Heart right ventricle (tissue), 16 donors: ENCODE data around the gene EFHD1. TPM values are rescaled to one million over a fixed set of nuclear protein-coding genes. Genes with fewer than 3 reads are reported as not detected.

Experiments
- ATAC-seq, 8 donors: fragments of 200-7000 bp; cut with Tn5 transposase; one replicate each; pipeline ENCODE4 v1.9.1; 2020; ENCODE audit warnings: mild to moderate bottlenecking in 8 of 8, moderate library complexity in 8 of 8, moderate number of reproducible peaks in 1 of 8
- DNase-seq, 2 donors: peaks; one replicate each; pipeline ENCODE4 v3.0.0-alpha.2; 2020
- H3K27ac ChIP-seq, 10 donors: fragments of 200-600 bp; sonication (generic) in 2 of 10; one replicate each; pipeline versions ENCODE4 v1.5.0 to v1.8.0; 2020 to 2022; ENCODE audit warnings: mild to moderate bottlenecking in 3 of 10
- H3K27me3 ChIP-seq, 7 donors: fragments of 200-600 bp; one replicate each; pipeline ENCODE4 v1.8.0; 2021 to 2022; ENCODE audit warnings: mild to moderate bottlenecking in 2 of 7
- H3K36me3 ChIP-seq, 9 donors: fragments of 200-600 bp; sonication (generic) in 1 of 9; one replicate each; pipeline versions ENCODE4 v1.5.0 to v1.8.0; 2020 to 2022; ENCODE audit warnings: mild to moderate bottlenecking in 2 of 9
- H3K4me1 ChIP-seq, 9 donors: fragments of 200-600 bp; sonication (generic) in 1 of 9; one replicate each; pipeline versions ENCODE4 v1.5.0 to v1.8.0; 2020 to 2022; ENCODE audit warnings: mild to moderate bottlenecking in 4 of 9
- H3K4me3 ChIP-seq, 10 donors: fragments of 200-600 bp; sonication (generic) in 2 of 10; one replicate each; pipeline versions ENCODE4 v1.5.0 to v1.8.0; 2020 to 2022; ENCODE audit warnings: mild to moderate bottlenecking in 7 of 10, moderate library complexity in 2 of 10
- H3K9me3 ChIP-seq, 11 donors: fragments of 200-600 bp in 10 of 11; sonication (generic) in 2 of 11; one replicate each; pipeline versions ENCODE4 v1.5.0 to v1.8.0; 2013 to 2022; ENCODE audit warnings: mild to moderate bottlenecking in 2 of 11, control low read depth in 1 of 11, moderate library complexity in 1 of 11
- WGBS, 2 donors: extraction: QIAGEN DNeasy Blood & Tissue Kit; methylation state at CpG; one replicate each; pipeline ENCODE4 v1.1.7; 2013; ENCODE audit warnings: inconsistent platforms in 1 of 2; 5-methylcytosine and 5-hydroxymethylcytosine counted together
- intact Hi-C, 10 donors: fragments of 100-400 bp; cut with DNase I; formaldehyde crosslinking; loops; one replicate each; pipeline versions ENCODE4 v1.11.1 to v1.14.2; 2022
- polyA plus RNA-seq, 2 donors: library from polyadenylated mRNA; stranded (reverse); fragments of 200-250 nt; gene quantifications; one replicate each; pipeline ENCODE4 v1.2.3, GENCODE V29; 2013
- total RNA-seq, 10 donors: library from RNA; stranded (reverse); fragmentation: NEBNext Ultra II Directional in 3 of 10; extraction: Animal tissue kit (Norgen Biotek cat#: 25700) in 3 of 10; gene quantifications; one replicate each; pipeline versions ENCODE4 v1.2.1 to v1.2.4, GENCODE V29; 2021 to 2023
- TF ChIP-seq, protein P1 (sequence below), 9 donors: fragments of 200-600 bp; sonication (generic) in 2 of 9; IDR thresholded peaks; one replicate each; pipeline versions ENCODE4 v1.5.0 to v1.8.0; 2021 to 2022; ENCODE audit warnings: antibody characterized with exemption in 9 of 9, mild to moderate bottlenecking in 5 of 9, moderate library complexity in 1 of 9
- donor health status: Arrhythmogenic right ventricular cardiomyopathy.
- donor health status: ischemic (EF 13 %, LVEDD 7.1; RV severe dilation, severe dysfunction).
- donor health status: healthy with polysubstance abuse.
- donor health status: DM: no; HTN: yes; CAD: no.
- donor health status: DM: no; HTN: no; CAD: no.
- donor health status: ischemic (EF 25% LVEDD 6.9; RV normal size, moderate dysfunction).
- donor health status: ischemic (EF 25% LVEDD 5.7; RV mildly dilated, moderate dysfunction).
- donor health status: healthy.
- donor health status: DM: yes; HTN: yes; CAD: no.
- donor health status: Ischemic cardiomyopathy.
- donor health status: ischemic (EF 35%, LVEDD 5.7; RV mildly dilated, moderate dysfunction).
- donor health status: nonischemic (EF 11% LVEDD 7.7; RV severe dilation, severe dysfunction).
- donor health status: DM: yes; HTN: yes; CAD: no.
- donor health status: PGD.
- donor health status: ischemic (EF 29% LVEDD 5.4; RV normal size, mild dysfunction).
- donor health status: nonischemic (EF 23%, LVEDD 6.1; RV moderate dilation, normal function).

The EFHD1 gene
- total and polyA plus RNA-seq, 12 donors = 8.1 to 36.2 (median 19.5) TPM

DNA sequence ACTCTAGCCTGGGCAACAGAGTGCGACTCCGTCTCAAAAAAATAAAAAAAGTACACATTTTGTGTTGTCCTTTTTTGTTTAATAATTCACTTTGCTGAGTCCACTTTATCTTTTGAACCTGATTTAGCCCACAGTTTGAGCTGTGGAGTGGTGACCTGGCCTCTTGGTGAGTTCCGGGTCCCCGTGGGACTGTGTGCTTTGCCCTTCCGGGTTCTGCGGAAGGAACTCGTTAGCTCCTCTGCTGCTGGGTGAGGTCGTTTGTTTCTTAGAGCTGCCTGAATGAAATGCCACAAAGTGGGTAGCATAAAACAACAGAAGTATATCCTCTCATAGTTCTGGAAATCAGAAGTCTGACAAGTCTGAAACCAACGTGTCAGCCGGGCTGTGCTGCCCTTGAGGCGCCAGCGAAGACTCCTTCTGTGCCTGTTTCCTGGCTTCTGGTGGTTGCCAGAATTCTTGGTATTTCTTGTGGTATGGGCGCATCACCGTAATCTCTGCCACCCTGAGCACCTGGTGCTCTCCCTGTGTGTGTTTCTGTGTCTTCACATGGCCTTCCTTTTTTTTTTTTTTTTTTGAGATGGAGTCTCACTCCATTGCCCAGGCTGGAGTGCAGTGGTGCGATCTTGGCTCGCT, 3.5 kb downstream of the EFHD1 start:
- DNase-seq (no peak), ATAC-seq (no peak)
- H3K4me1 ChIP-seq = peaks cover 0 to 48% (median 24%) of the 10 kb centered on the region in 9 donors
- TF ChIP-seq, protein P1, sequence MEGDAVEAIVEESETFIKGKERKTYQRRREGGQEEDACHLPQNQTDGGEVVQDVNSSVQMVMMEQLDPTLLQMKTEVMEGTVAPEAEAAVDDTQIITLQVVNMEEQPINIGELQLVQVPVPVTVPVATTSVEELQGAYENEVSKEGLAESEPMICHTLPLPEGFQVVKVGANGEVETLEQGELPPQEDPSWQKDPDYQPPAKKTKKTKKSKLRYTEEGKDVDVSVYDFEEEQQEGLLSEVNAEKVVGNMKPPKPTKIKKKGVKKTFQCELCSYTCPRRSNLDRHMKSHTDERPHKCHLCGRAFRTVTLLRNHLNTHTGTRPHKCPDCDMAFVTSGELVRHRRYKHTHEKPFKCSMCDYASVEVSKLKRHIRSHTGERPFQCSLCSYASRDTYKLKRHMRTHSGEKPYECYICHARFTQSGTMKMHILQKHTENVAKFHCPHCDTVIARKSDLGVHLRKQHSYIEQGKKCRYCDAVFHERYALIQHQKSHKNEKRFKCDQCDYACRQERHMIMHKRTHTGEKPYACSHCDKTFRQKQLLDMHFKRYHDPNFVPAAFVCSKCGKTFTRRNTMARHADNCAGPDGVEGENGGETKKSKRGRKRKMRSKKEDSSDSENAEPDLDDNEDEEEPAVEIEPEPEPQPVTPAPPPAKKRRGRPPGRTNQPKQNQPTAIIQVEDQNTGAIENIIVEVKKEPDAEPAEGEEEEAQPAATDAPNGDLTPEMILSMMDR (IDR thresholded peaks at IDR 0.05) = no peak
- H3K9me3 ChIP-seq = no peaks in the 10 kb centered on the region
- no peaks in the 10 kb centered on the region for H3K36me3 ChIP-seq
- WGBS, 2 donors = 80 to 83% methylated on average over 16 of the region's 16 CpGs
- intact Hi-C loops = no loop called here
- H3K27ac ChIP-seq = peak overlapping the region in 2 of 10 donors; percentile 35 to 53
- peaks cover 0 to 52% (median 19%) of the 10 kb centered on the region in 7 donors for H3K27me3 ChIP-seq
- no peak overlapping the region for H3K4me3 ChIP-seq

DNA sequence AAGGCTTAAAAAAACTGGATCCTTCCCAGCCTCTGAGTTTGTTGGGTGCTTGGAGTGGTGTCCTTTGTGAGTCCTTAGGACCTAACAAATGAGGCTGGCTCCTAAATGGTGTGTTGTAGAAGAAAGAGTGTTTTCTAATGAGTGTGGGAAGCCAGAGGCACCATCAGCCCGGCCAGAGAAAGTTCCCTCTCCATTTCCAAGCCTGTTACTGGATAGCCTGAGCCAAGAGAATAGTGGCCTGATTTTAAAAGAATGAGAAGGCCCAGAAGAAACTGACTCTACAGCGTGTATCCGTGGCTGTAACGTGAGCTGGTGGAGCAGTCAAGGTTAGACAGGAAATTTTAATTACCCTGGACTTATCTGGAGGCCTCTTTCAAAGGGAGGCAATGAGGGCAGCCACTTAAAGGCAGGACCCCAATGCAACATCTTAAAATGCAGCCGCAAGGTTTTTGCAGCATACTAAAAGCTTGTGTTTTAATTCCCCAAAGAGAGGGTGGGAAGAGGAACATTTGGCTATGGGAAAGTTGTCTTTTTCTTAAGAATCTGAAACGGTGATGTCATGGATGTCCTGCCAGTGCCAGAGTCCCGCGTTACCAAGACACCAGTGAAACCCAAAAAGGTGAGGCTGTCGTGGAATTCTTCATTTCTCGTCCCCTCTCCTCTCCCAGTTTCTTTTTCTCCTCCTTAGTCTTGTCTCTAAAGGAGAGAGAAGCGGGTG, 4.6 kb downstream of the EFHD1 start:
- H3K4me3 ChIP-seq = peak overlapping the region in 3 of 10 donors; percentile 1 to 10 (median 9)
- H3K27me3 ChIP-seq = peaks cover 0 to 41% (median 14%) of the 10 kb centered on the region in 7 donors
- H3K27ac ChIP-seq = peak overlapping the region in 5 of 10 donors; percentile 25 to 55 (median 37)
- H3K9me3 ChIP-seq = no peaks in the 10 kb centered on the region
- TF ChIP-seq, protein P1 (IDR thresholded peaks at IDR 0.05) = no peak
- intact Hi-C loops = no loop called here
- ATAC-seq (no peak), DNase-seq (no peak)
- WGBS, 2 donors = 55 to 68% methylated on average over 11 of the region's 11 CpGs
- peaks cover 0 to 38% (median 18%) of the 10 kb centered on the region in 9 donors for H3K4me1 ChIP-seq
- no peaks in the 10 kb centered on the region for H3K36me3 ChIP-seq

DNA sequence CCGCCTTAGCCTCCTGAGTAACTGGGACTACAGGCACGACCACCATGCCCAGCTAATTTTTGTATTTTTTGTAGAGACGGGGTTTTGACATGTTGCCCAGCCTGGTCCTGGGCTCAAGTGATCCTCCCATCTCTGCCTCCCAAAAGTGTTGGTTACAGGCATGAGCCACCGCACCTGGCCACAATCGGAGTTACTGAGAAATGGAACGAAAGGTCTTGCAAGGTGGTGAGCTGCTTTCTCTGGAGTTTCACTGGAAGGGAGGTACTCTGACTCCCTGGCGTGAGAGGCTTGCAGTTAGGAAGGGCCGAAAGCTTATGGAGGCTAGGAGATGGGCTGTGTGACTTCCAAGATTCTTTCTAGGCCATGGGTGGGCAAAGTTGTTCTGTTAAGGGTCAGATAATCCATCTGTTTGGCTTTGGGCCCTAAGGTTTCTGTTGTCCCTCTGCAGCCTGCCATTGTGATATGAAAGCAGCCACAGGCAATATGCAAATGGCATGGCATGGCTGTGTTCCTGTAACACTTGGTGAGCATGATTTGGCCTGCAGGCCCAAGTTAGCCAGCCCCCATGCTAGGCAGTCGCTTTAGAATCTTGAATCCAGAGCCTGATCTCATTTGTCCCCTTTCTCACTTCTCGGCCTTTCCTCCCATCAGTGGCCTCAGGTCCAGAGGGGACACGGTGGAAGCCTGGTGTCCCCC, 7.9 kb downstream of the EFHD1 start:
- Histone ChIP-seq H3K4me1 (peaks cover 0 to 19% (median 3%) of the 10 kb centered on the region in 9 donors), H3K9me3 (no peaks in the 10 kb centered on the region), H3K36me3 (no peaks in the 10 kb centered on the region), H3K27ac (no peak overlapping the region), H3K4me3 (no peak overlapping the region), H3K27me3 (peaks cover 0 to 8% (median 0%) of the 10 kb centered on the region in 7 donors)
- ATAC-seq (no peak), DNase-seq (no peak)
- 96% methylated on average over 11 of the region's 11 CpGs for WGBS, 2 donors
- TF ChIP-seq, protein P1 (IDR thresholded peaks at IDR 0.05) = no peak
- intact Hi-C loops = no loop called here

DNA sequence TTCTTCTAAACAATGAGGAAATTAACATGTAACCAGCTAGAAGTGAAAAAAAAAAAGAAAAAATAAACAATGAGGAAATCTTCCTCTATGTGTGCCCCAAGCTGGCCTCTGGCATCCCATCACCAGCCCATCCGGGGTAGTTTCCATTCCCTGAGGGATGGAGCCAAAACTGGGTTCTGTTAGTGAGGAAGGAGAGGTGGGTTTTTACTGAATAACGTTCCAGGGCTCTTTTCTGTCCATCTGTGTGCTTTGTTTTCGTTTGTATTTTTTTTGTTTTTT, 9.7 kb downstream of the EFHD1 start:
- intact Hi-C loops = no loop called here
- Histone ChIP-seq H3K27me3 (no peaks in the 10 kb centered on the region), H3K36me3 (no peaks in the 10 kb centered on the region), H3K9me3 (no peaks in the 10 kb centered on the region), H3K4me1 (peaks cover 0 to 24% (median 3%) of the 10 kb centered on the region in 9 donors), H3K4me3 (no peak overlapping the region), H3K27ac (no peak overlapping the region)
- ATAC-seq (no peak), DNase-seq (no peak)
- TF ChIP-seq, protein P1 (IDR thresholded peaks at IDR 0.05) = no peak
- WGBS, 2 donors = 63% methylated on average over 3 of the region's 3 CpGs
